Ishikawa (cell line): ENCODE data around the gene HOXD8.

Experiments
- CEBPB ChIP-seq: IDR thresholded peaks from 2 replicates; pipeline ENCODE4 v1.6.1; 2012
- CREB1 ChIP-seq: IDR thresholded peaks from 2 replicates; pipeline ENCODE4 v1.6.1; 2012; ENCODE audit warnings: low read depth
- EGR1 ChIP-seq: IDR thresholded peaks from 2 replicates; pipeline ENCODE4 v1.6.1; 2012
- EP300 ChIP-seq: IDR thresholded peaks from 2 replicates; pipeline ENCODE4 v1.6.1; 2012; ENCODE audit warnings: borderline replicate concordance
- FOXM1 ChIP-seq: IDR thresholded peaks from 2 replicates; pipeline ENCODE4 v1.6.1; 2012; ENCODE audit warnings: low read depth, borderline replicate concordance
- NFIC ChIP-seq: IDR thresholded peaks from 2 replicates; pipeline ENCODE4 v1.6.1; 2012
- RAD21 ChIP-seq: IDR thresholded peaks from 2 replicates; pipeline ENCODE4 v1.6.1; 2012; ENCODE audit warnings: low read depth
- TAF1 ChIP-seq: IDR thresholded peaks from 2 replicates; pipeline ENCODE4 v1.6.1; 2012; ENCODE audit warnings: low read depth, mild to moderate bottlenecking
- TCF12 ChIP-seq: IDR thresholded peaks from 2 replicates; pipeline ENCODE4 v1.6.1; 2012; ENCODE audit warnings: low read depth
- TEAD4 ChIP-seq: IDR thresholded peaks from 2 replicates; pipeline ENCODE4 v1.6.1; 2012
- YY1 ChIP-seq: IDR thresholded peaks from 2 replicates; pipeline ENCODE4 v1.6.1; 2012; ENCODE audit warnings: low read depth
- ZBTB7A ChIP-seq: IDR thresholded peaks from 2 replicates; pipeline ENCODE4 v1.6.1; 2012; ENCODE audit warnings: low read depth
- TF ChIP-seq, protein P1 (sequence below): IDR thresholded peaks from 2 replicates; pipeline ENCODE4 v1.6.1; 2012
- TF ChIP-seq, protein P2 (sequence below): IDR thresholded peaks from 2 replicates; pipeline ENCODE4 v1.6.1; 2012
- TF ChIP-seq, protein P3 (sequence below): IDR thresholded peaks from 2 replicates; pipeline ENCODE4 v1.6.1; 2012; ENCODE audit warnings: low read depth, mild to moderate bottlenecking

Gene HOXD8

DNA sequence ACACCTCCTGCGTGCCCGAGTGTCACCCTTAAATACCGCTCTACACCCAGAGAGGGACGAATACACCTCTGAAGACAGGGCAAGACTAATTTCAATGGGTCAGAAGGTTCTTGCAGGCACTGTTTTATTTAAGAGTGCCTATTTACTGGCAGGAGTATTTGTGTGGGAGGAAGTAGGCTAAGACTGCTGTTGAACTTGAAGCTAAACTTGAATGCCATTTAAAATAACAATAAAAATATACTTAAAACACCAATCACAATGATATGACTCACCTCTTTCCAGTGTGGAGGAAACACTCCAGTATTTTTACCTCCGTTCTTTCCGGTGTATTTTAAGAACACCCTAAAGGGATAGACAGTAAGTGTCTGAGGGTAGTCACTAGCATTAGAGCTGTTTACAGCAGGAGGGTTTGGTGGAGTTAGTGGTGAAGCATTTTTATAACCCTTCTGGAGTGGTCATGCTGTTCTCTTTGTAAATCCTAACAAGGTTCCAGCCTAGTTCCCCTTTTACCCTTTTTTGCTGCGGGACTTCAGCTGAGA lies 49.3 kb downstream of the HOXD8 start:
- TF ChIP-seq TEAD4 (no peak; the same call in 1 of the 2 replicates), TAF1 (no peak), ZBTB7A (no peak)

DNA sequence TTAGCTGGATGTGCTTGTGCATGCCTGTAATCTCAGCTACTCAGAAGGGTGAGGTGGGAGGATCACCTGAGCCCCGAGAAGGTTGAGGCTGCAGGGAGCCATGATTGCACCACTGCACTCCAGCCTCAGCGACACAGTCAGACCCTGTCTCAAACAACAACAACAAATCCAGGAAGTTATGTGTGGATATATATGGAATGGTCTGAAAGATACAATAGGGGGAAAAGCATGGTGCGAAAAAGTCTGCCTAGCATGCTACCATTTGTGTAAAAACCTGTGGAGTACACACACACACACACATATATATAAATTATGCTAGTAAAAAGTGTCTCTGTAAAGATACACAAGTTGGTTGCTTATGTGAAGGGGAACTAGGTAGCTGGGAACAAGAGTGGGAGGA lies 52.0 kb downstream of the HOXD8 start:
- TF ChIP-seq CEBPB (no peak), RAD21 (no peak), EGR1 (no peak), NFIC (no peak), TCF12 (no peak), EP300 (no peak), TAF1 (no peak), ZBTB7A (no peak), TEAD4 (no peak), YY1 (no peak), CREB1 (no peak), FOXM1 (no peak)
- TF ChIP-seq, protein P1, sequence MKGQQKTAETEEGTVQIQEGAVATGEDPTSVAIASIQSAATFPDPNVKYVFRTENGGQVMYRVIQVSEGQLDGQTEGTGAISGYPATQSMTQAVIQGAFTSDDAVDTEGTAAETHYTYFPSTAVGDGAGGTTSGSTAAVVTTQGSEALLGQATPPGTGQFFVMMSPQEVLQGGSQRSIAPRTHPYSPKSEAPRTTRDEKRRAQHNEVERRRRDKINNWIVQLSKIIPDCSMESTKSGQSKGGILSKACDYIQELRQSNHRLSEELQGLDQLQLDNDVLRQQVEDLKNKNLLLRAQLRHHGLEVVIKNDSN, result no peak
- TF ChIP-seq, protein P2, sequence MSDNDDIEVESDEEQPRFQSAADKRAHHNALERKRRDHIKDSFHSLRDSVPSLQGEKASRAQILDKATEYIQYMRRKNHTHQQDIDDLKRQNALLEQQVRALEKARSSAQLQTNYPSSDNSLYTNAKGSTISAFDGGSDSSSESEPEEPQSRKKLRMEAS, result no peak
- TF ChIP-seq, protein P3, sequence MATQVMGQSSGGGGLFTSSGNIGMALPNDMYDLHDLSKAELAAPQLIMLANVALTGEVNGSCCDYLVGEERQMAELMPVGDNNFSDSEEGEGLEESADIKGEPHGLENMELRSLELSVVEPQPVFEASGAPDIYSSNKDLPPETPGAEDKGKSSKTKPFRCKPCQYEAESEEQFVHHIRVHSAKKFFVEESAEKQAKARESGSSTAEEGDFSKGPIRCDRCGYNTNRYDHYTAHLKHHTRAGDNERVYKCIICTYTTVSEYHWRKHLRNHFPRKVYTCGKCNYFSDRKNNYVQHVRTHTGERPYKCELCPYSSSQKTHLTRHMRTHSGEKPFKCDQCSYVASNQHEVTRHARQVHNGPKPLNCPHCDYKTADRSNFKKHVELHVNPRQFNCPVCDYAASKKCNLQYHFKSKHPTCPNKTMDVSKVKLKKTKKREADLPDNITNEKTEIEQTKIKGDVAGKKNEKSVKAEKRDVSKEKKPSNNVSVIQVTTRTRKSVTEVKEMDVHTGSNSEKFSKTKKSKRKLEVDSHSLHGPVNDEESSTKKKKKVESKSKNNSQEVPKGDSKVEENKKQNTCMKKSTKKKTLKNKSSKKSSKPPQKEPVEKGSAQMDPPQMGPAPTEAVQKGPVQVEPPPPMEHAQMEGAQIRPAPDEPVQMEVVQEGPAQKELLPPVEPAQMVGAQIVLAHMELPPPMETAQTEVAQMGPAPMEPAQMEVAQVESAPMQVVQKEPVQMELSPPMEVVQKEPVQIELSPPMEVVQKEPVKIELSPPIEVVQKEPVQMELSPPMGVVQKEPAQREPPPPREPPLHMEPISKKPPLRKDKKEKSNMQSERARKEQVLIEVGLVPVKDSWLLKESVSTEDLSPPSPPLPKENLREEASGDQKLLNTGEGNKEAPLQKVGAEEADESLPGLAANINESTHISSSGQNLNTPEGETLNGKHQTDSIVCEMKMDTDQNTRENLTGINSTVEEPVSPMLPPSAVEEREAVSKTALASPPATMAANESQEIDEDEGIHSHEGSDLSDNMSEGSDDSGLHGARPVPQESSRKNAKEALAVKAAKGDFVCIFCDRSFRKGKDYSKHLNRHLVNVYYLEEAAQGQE, result no peak
